GM20431 (cell line): ENCODE measurements around the gene RAD9B.

Experiments used
- in situ Hi-C: fragments of 300-500 bp; cut with MseI, MboI; formaldehyde crosslinking; loops from one replicate; pipeline ENCODE4 v1.15.0; 2020; ENCODE audit warnings: low sequenced_read_pairs; ENCODE audit not compliant: unreplicated experiment

The RAD9B gene

GRCh38 chr12:110549716-110550115, 47.6 kb downstream of the RAD9B start:
- in situ Hi-C loops, result no loop called here

- in situ Hi-C loops, result no loop called here
Observed at GRCh38 chr12:110550981-110551380, 48.9 kb downstream of the RAD9B start.
